Measurements from ENCODE around the gene OR5B3. TPM values are rescaled to one million over a fixed set of nuclear protein-coding genes. Genes with fewer than 3 reads are reported as not detected.

The OR5B3 gene
- total RNA-seq, 4 donors from 2014 or later = not detected

DNA sequence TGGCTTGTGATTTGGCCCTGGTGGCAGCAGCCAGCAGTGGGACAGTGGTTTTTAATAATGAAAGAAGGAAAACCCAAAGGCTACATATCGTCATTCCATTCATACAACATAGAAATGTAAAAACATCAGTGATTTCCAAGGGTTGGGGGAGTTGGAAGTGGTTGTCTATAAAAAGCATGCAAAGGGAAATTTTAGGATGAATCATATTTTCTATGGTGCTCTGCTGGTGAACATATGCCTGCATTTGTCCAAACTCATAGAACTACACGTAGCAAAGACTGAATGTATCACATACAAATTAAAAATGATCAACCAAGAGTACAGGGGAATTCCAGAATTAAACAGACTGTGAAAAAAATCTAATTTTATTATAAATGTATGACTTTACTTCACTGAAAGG lies 11.1 kb downstream of the OR5B3 start:
- DNase-seq = no peak
- Histone ChIP-seq H3K27ac (no peak overlapping the region), H3K4me3 (no peak overlapping the region)

DNA sequence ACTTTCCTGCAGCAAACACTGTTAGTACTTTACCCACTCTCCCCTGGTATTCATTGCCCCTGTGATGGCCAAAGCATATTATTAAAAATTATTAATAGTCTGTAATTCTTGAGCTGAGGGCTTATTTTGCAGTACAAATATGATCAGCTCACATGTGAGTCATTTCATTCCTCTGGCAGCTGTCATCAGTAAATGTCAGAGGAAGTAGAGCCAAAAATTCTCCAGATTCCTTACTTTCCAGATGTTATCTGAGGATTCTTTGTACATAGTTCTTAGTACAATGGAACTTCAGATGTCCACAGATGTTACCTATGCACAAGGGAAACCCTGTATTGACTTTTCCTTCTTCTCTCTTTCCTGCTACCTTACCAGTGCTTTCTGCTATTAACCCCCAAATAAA lies 12.5 kb downstream of the OR5B3 start:
- no peak for TF ChIP-seq POLR2A (IDR thresholded peaks at IDR 0.05)
- TF ChIP-seq, protein P1, sequence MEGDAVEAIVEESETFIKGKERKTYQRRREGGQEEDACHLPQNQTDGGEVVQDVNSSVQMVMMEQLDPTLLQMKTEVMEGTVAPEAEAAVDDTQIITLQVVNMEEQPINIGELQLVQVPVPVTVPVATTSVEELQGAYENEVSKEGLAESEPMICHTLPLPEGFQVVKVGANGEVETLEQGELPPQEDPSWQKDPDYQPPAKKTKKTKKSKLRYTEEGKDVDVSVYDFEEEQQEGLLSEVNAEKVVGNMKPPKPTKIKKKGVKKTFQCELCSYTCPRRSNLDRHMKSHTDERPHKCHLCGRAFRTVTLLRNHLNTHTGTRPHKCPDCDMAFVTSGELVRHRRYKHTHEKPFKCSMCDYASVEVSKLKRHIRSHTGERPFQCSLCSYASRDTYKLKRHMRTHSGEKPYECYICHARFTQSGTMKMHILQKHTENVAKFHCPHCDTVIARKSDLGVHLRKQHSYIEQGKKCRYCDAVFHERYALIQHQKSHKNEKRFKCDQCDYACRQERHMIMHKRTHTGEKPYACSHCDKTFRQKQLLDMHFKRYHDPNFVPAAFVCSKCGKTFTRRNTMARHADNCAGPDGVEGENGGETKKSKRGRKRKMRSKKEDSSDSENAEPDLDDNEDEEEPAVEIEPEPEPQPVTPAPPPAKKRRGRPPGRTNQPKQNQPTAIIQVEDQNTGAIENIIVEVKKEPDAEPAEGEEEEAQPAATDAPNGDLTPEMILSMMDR (IDR thresholded peaks at IDR 0.05) = no peak
- Histone ChIP-seq H3K27ac (no peak overlapping the region), H3K36me3 (no peaks in the 10 kb centered on the region), H3K4me1 (no peaks in the 10 kb centered on the region), H3K27me3 (no peaks in the 10 kb centered on the region), H3K9me3 (no peaks in the 10 kb centered on the region), H3K4me3 (no peak overlapping the region)
- no peak for DNase-seq
- intact Hi-C loops (cut with DNase I; ENCODE audit: low total_unique reads) = no loop called here

More for the DNA sequence above, 11.1 kb downstream of the OR5B3 start:
- no peaks in the 10 kb centered on the region for H3K4me1 ChIP-seq
- intact Hi-C loops (cut with DNase I; ENCODE audit: low total_unique reads) = no loop called here
- TF ChIP-seq, protein P1 (IDR thresholded peaks at IDR 0.05) = no peak
- no peak for TF ChIP-seq POLR2A (IDR thresholded peaks at IDR 0.05)
- no peaks in the 10 kb centered on the region for H3K9me3 ChIP-seq
- no peaks in the 10 kb centered on the region for H3K27me3 ChIP-seq
- H3K36me3 ChIP-seq = no peaks in the 10 kb centered on the region

DNA sequence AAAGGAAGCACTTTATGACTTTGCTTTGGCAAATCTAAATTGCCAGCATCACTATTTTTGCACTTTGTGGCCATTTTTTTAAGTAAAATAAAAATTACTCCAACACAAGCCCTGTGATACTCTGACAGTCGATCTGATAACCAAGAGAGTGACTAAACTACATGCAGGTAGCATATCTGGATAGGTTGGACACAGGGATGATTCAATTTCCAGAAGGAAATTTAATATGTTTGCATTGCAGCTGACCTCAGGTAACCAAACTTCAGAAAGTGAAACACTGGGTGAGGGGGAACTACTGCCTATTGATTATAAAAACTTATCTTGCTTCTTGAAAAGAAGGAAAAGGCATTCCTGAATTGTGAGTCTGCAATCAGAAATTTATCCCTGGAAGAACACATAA lies 13.9 kb downstream of the OR5B3 start:
- no peaks in the 10 kb centered on the region for H3K9me3 ChIP-seq
- no peaks in the 10 kb centered on the region for H3K4me1 ChIP-seq
- no peak for DNase-seq
- intact Hi-C loops (cut with DNase I; ENCODE audit: low total_unique reads) = no loop called here
- no peak overlapping the region for H3K4me3 ChIP-seq
- no peaks in the 10 kb centered on the region for H3K27me3 ChIP-seq
- H3K27ac ChIP-seq = no peak overlapping the region
- no peak for TF ChIP-seq POLR2A (IDR thresholded peaks at IDR 0.05)
- TF ChIP-seq, protein P1 (IDR thresholded peaks at IDR 0.05) = no peak
- no peaks in the 10 kb centered on the region for H3K36me3 ChIP-seq

DNA sequence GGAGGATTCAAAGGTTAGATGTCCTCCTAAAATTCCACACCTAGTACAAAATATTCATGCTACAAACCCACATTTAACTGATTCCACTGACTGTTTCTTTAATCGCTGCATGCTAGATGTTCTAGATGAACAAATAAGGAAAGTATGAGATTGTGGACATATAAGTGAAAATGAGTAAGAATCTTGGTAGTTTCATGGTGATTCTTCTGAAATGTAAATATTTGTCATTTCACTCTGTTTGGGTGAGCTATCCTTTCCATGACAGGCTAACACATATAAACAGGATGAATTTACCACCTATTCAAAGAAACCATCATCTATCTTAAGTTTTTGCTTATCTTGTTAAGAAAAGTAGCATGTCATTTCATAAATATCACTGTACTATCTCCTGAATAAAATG lies 14.8 kb downstream of the OR5B3 start:
- H3K27ac ChIP-seq = no peak overlapping the region
- no peak for DNase-seq
- H3K27me3 ChIP-seq = no peaks in the 10 kb centered on the region
- intact Hi-C loops (cut with DNase I; ENCODE audit: low total_unique reads) = no loop called here
- H3K4me3 ChIP-seq = no peak overlapping the region
- no peaks in the 10 kb centered on the region for H3K4me1 ChIP-seq
- TF ChIP-seq POLR2A (IDR thresholded peaks at IDR 0.05) = no peak
- TF ChIP-seq, protein P1 (IDR thresholded peaks at IDR 0.05) = no peak
- no peaks in the 10 kb centered on the region for H3K36me3 ChIP-seq
- no peaks in the 10 kb centered on the region for H3K9me3 ChIP-seq

DNA sequence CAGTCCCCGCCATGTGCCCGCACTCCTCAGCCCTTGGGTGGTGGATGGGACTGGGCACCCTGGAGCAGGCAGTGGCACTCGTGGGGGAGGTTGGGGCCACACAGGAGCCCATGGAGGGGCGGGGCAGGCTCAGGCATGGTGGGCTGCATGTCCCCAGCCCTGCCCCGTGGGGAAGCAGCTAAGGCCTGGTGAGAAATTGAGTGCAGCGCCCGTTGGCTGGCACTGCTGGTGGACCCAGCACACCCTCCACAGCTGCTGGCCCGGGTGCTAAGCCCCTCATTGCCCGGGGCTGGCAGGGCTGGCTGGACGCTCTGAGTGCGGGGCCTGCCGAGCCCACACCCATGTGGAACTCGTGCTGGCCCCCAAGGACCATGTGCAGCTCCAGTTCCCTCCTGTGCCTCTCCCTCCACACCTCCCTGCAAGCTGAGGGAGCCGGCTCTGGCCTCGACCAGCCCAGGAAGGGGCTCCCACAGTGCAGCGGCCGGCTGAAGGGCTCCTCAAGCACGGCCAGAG lies 16.1 kb downstream of the OR5B3 start:
- Histone ChIP-seq H3K9me3 (no peaks in the 10 kb centered on the region), H3K27me3 (no peaks in the 10 kb centered on the region), H3K27ac (no peak overlapping the region), H3K4me3 (no peak overlapping the region), H3K36me3 (no peaks in the 10 kb centered on the region), H3K4me1 (no peaks in the 10 kb centered on the region)
- intact Hi-C loops (cut with DNase I; ENCODE audit: low total_unique reads) = no loop called here
- no peak for DNase-seq
- no peak for TF ChIP-seq POLR2A (IDR thresholded peaks at IDR 0.05)
- TF ChIP-seq, protein P1 (IDR thresholded peaks at IDR 0.05) = no peak

All from uterus (tissue), 4 donors.